Measurements from ENCODE around the gene ZNF174.

The ZNF174 gene

GRCh38 chr16:3400779-3401688 lies at the start of gene ZNF174, which contains the start of gene ZSCAN32:
Gene ZNF174 (plus strand): TSS chr16:3401215. CDS start chr16:3402005, 790 bp downstream.
Gene ZSCAN32 (minus strand): TSS chr16:3401004. CDS start chr16:3397557, 3,447 bp downstream.
- DNase-seq (ENCODE audit: low read depth in 3 of 3): peak; percentile 96 to 99 (median 97)

GRCh38 chr16:3355589-3355988 lies 45.4 kb upstream of the ZNF174 start, which contains the start of gene OR2C1:
Gene OR2C1 (plus strand): TSS chr16:3355889. CDS start chr16:3355941, 52 bp downstream.
- DNase-seq (ENCODE audit: low read depth in 3 of 3): no peak

- no peak for DNase-seq (ENCODE audit: low read depth in 3 of 3)
These were observed 44.9 kb upstream of the ZNF174 start for GRCh38 chr16:3356118-3356517.

GRCh38 chr16:3358871-3359270 lies 42.1 kb upstream of the ZNF174 start:
- no peak for DNase-seq (ENCODE audit: low read depth in 3 of 3)

- DNase-seq (ENCODE audit: low read depth in 3 of 3): no peak
These were observed 38.1 kb upstream of the ZNF174 start for GRCh38 chr16:3362931-3363330.

GRCh38 chr16:3363793-3364192 lies 37.2 kb upstream of the ZNF174 start:
- no peak for DNase-seq (ENCODE audit: low read depth in 3 of 3)

- peak; percentile 73 to 87 (median 77) for DNase-seq (ENCODE audit: low read depth in 3 of 3)
These were observed 36.1 kb upstream of the ZNF174 start for GRCh38 chr16:3364774-3365427.

- DNase-seq (ENCODE audit: low read depth in 3 of 3): no peak
These were observed 31.9 kb upstream of the ZNF174 start for GRCh38 chr16:3369073-3369472.

GRCh38 chr16:3375680-3376079 lies 25.3 kb upstream of the ZNF174 start:
- no peak for DNase-seq (ENCODE audit: low read depth in 3 of 3)

GRCh38 chr16:3377917-3378316 lies 23.1 kb upstream of the ZNF174 start:
- DNase-seq (ENCODE audit: low read depth in 3 of 3): no peak

- DNase-seq (ENCODE audit: low read depth in 3 of 3): no peak
These were observed 18.0 kb upstream of the ZNF174 start for GRCh38 chr16:3383045-3383448.

- DNase-seq (ENCODE audit: low read depth in 3 of 3): no peak
These were observed 12.7 kb upstream of the ZNF174 start for GRCh38 chr16:3388325-3388724.

- DNase-seq (ENCODE audit: low read depth in 3 of 3): no peak
These were observed 11.2 kb upstream of the ZNF174 start for GRCh38 chr16:3389663-3390338.

GRCh38 chr16:3400446-3400778 lies 603 bp upstream of the ZNF174 start:
- DNase-seq (ENCODE audit: low read depth in 3 of 3): no peak

- DNase-seq (ENCODE audit: low read depth in 3 of 3): no peak
These were observed 843 bp downstream of the ZNF174 start for GRCh38 chr16:3401719-3402397.

GRCh38 chr16:3408561-3409197 lies 7.7 kb downstream of the ZNF174 start:
- DNase-seq (ENCODE audit: low read depth in 3 of 3): no peak

- no peak for DNase-seq (ENCODE audit: low read depth in 3 of 3)
These were observed 12.8 kb downstream of the ZNF174 start for GRCh38 chr16:3413730-3414379.

- DNase-seq (ENCODE audit: low read depth in 3 of 3): peak; percentile 32 to 62 (median 32)
These were observed 30.8 kb downstream of the ZNF174 start for GRCh38 chr16:3431779-3432219.

- no peak for DNase-seq (ENCODE audit: low read depth in 3 of 3)
These were observed 33.4 kb downstream of the ZNF174 start for GRCh38 chr16:3434373-3434772.

- no peak for DNase-seq (ENCODE audit: low read depth in 3 of 3)
These were observed 38.6 kb downstream of the ZNF174 start for GRCh38 chr16:3439637-3440036.
